Panc1 (cell line): Measurements from ENCODE around the gene SIGLEC8. TPM values are rescaled to one million over a fixed set of nuclear protein-coding genes. Genes with fewer than 3 reads are reported as not detected.

Experiments
- ATAC-seq: fragments of 200-7000 bp; cut with Tn5 transposase; 2 replicates; pipeline ENCODE4 v1.9.1; 2020; ENCODE audit warnings: mild to moderate bottlenecking, moderate library complexity
- BruUV-seq: library from RNA; stranded (reverse); fragments of 400-500 nt; replicated peaks from 2 replicates; lab custom pipeline; 2021; lab: Mats Ljungman, UMichigan
- CTCF ChIA-PET: fragments of 300-600 bp; sonication (Branson Sonifier 250); formaldehyde crosslinking; loops from one replicate; lab custom pipeline; 2022; ENCODE audit warnings: antibody characterized with exemption; lab: Charles Lee
- POLR2A ChIA-PET: fragments of 300-600 bp; sonication (Branson Sonifier 250); formaldehyde crosslinking; loops from one replicate; lab custom pipeline; 2022; ENCODE audit warnings: antibody characterized with exemption; lab: Charles Lee
- DNase-seq: peaks from one replicate; pipeline ENCODE4 v3.0.0-alpha.2; 2010; ENCODE audit warnings: low read depth, low spot score
- H3K27ac ChIP-seq: 2 replicates; pipeline ENCODE4 v1.5.1; 2011; ENCODE audit warnings: mild to moderate bottlenecking, low read length, inconsistent platforms
- H3K27me3 ChIP-seq: fragments of 200-500 bp; sonication (Bioruptor generic); 2 replicates; pipeline ENCODE4 v1.6.0; 2014; ENCODE audit warnings: low read length, inconsistent platforms; ENCODE audit not compliant: control insufficient read depth, insufficient read depth
- H3K36me3 ChIP-seq: fragments of 200-500 bp; sonication (Bioruptor generic); 2 replicates; pipeline ENCODE4 v1.5.1; 2014; ENCODE audit warnings: inconsistent platforms, mild to moderate bottlenecking, low read length, moderate library complexity; ENCODE audit not compliant: control insufficient read depth, insufficient read depth
- H3K4me1 ChIP-seq: 2 replicates; pipeline ENCODE4 v1.5.1; 2011; ENCODE audit warnings: inconsistent platforms, mild to moderate bottlenecking, low read length, moderate library complexity; ENCODE audit not compliant: control insufficient read depth, insufficient read depth
- H3K4me3 ChIP-seq, 2 experiments: 2 replicates each; pipeline ENCODE4 v1.5.1; 2011 to 2012; ENCODE audit warnings: low read depth in 2 of 2, low read length in 2 of 2, mild to moderate bottlenecking in 2 of 2, inconsistent platforms in 1 of 2, moderate library complexity in 1 of 2
- H3K9me3 ChIP-seq: fragments of 200-500 bp; sonication (Bioruptor generic); 2 replicates; pipeline ENCODE4 v1.5.1; 2014; ENCODE audit warnings: low read depth, mild to moderate bottlenecking, inconsistent platforms, low read length, moderate library complexity; ENCODE audit not compliant: control insufficient read depth, insufficient read depth
- POLR2AphosphoS5 ChIP-seq: IDR thresholded peaks from 2 replicates; pipeline ENCODE4 v1.6.1; 2012; ENCODE audit warnings: mild to moderate bottlenecking, low read depth, low read length, moderate library complexity
- SIN3A ChIP-seq: IDR thresholded peaks from 2 replicates; pipeline ENCODE4 v1.6.1; 2012; ENCODE audit warnings: low read depth, mild to moderate bottlenecking, low read length, moderate library complexity, borderline replicate concordance; ENCODE audit not compliant: insufficient read depth
- TCF7L2 ChIP-seq: IDR thresholded peaks from 2 replicates; pipeline ENCODE4 v1.6.1; 2011; ENCODE audit warnings: mild to moderate bottlenecking, low read depth, low read length, inconsistent platforms
- in situ Hi-C: cut with HindIII; loops from 2 replicates; pipeline ENCODE4 v1.10.0; 2016; ENCODE audit warnings: low sequenced_read_pairs, low pct_unique_long_range_greater_than_20kb
- intact Hi-C: fragments of 100-400 bp; cut with micrococcal nuclease; formaldehyde crosslinking; loops from one replicate; pipeline ENCODE4 v1.10.0; 2022; ENCODE audit not compliant: unreplicated experiment
- total RNA-seq: library from RNA; stranded (reverse); gene quantifications from one replicate; pipeline ENCODE4 v1.2.1, GENCODE V29; 2021; ENCODE audit not compliant: unreplicated experiment
- TF ChIP-seq, protein P1 (sequence below): fragments of 450-650 bp; IDR thresholded peaks from 2 replicates; pipeline ENCODE4 v1.5.1; 2017; ENCODE audit warnings: mild to moderate bottlenecking
- TF ChIP-seq, protein P2 (sequence below), 2 experiments: IDR thresholded peaks; 2 replicates each; pipeline ENCODE4 v1.6.1; 2011 to 2012; ENCODE audit warnings: low read depth in 2 of 2, control low read depth in 1 of 2, low read length in 1 of 2, mild to moderate bottlenecking in 1 of 2, moderate library complexity in 1 of 2; ENCODE audit not compliant: insufficient read depth in 1 of 2

The SIGLEC8 gene
- total RNA-seq, 1 experiment from 2014 or later = not detected

DNA sequence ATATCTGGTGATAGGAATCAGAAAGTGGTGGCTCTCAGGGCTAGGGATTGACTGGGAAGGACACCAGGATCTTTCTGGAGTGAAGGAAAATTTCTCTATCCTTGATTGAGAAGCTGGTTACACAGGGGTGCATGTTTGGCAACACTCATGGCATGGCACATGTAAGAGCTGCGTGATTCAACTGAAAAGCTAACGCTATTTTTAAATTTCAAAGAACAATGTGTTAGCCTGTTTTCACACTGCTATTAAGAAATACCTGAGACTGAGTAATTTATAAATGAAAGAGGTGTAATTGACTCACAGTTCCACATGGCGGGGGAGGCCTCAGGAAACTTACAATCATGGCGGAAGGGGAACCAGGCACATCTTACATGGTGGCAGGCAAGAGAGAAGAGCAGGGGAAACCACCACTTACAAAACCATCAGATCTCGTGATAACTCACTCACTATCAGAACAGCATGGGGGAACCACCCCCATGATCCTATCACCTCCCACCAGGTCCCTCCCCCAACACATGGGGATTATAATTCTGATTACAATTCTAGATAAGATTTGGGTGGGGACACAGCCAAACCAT, 7.4 kb downstream of the SIGLEC8 start:
- ChIA-PET POLR2A (no interaction called here), CTCF (no interaction called here)
- in situ Hi-C loops = no loop called here
- Histone ChIP-seq H3K27ac (no peak overlapping the region), H3K36me3 (no peaks in the 10 kb centered on the region), H3K4me1 (no peaks in the 10 kb centered on the region), H3K9me3 (no peaks in the 10 kb centered on the region), H3K27me3 (no peaks in the 10 kb centered on the region; the same call in 1 of the 2 replicates), H3K4me3 (no peak overlapping the region)
- intact Hi-C loops = no loop called here
- BruUV-seq = no TSS peak
- DNase-seq (no peak), ATAC-seq (no peak)
- TF ChIP-seq, protein P1, sequence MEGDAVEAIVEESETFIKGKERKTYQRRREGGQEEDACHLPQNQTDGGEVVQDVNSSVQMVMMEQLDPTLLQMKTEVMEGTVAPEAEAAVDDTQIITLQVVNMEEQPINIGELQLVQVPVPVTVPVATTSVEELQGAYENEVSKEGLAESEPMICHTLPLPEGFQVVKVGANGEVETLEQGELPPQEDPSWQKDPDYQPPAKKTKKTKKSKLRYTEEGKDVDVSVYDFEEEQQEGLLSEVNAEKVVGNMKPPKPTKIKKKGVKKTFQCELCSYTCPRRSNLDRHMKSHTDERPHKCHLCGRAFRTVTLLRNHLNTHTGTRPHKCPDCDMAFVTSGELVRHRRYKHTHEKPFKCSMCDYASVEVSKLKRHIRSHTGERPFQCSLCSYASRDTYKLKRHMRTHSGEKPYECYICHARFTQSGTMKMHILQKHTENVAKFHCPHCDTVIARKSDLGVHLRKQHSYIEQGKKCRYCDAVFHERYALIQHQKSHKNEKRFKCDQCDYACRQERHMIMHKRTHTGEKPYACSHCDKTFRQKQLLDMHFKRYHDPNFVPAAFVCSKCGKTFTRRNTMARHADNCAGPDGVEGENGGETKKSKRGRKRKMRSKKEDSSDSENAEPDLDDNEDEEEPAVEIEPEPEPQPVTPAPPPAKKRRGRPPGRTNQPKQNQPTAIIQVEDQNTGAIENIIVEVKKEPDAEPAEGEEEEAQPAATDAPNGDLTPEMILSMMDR = no peak
- TF ChIP-seq, protein P2, sequence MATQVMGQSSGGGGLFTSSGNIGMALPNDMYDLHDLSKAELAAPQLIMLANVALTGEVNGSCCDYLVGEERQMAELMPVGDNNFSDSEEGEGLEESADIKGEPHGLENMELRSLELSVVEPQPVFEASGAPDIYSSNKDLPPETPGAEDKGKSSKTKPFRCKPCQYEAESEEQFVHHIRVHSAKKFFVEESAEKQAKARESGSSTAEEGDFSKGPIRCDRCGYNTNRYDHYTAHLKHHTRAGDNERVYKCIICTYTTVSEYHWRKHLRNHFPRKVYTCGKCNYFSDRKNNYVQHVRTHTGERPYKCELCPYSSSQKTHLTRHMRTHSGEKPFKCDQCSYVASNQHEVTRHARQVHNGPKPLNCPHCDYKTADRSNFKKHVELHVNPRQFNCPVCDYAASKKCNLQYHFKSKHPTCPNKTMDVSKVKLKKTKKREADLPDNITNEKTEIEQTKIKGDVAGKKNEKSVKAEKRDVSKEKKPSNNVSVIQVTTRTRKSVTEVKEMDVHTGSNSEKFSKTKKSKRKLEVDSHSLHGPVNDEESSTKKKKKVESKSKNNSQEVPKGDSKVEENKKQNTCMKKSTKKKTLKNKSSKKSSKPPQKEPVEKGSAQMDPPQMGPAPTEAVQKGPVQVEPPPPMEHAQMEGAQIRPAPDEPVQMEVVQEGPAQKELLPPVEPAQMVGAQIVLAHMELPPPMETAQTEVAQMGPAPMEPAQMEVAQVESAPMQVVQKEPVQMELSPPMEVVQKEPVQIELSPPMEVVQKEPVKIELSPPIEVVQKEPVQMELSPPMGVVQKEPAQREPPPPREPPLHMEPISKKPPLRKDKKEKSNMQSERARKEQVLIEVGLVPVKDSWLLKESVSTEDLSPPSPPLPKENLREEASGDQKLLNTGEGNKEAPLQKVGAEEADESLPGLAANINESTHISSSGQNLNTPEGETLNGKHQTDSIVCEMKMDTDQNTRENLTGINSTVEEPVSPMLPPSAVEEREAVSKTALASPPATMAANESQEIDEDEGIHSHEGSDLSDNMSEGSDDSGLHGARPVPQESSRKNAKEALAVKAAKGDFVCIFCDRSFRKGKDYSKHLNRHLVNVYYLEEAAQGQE (IDR thresholded peaks at IDR 0.05; ENCODE audit: insufficient read depth in 1 of 2, low read depth in 2 of 2, low read length in 1 of 2) = no peak
- TF ChIP-seq TCF7L2 = no peak
- no peak for TF ChIP-seq SIN3A
- TF ChIP-seq POLR2AphosphoS5 = no peak

DNA sequence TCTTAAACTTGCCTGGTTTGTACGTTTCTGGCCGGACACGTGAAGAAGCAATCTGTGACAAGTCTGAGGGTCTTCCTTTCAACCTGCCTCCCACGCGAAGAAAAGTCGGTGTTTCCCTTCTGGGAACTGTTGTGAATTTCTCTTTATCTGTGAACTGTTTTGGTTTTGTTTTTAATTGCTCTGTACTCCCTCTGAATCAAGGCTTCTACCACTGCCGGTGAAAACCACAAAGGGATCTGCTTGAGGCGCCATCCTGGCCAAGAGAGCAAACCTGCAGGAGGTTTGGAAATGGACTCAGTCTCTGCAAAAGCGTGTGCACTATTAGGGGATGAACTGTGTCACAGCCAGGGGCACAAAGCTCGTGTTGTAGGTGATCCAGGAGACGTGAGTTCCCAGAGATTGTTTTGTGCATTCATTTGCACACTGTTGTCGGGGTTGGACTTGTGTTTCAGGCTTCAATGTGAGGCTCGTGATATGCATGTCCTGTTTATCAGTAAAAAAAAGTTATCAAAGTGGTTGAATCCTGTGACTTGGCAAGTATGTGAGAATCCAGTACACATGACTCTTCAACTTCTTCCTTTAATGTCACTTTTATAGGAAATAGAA, 9.7 kb downstream of the SIGLEC8 start:
- Histone ChIP-seq H3K36me3 (no peaks in the 10 kb centered on the region), H3K4me1 (no peaks in the 10 kb centered on the region), H3K9me3 (no peaks in the 10 kb centered on the region), H3K27me3 (peaks cover 3% of the 10 kb centered on the region), H3K4me3 (no peak overlapping the region), H3K27ac (no peak overlapping the region)
- ChIA-PET CTCF (no interaction called here), POLR2A (no interaction called here)
- intact Hi-C loops (no loop called here), in situ Hi-C loops (no loop called here)
- no TSS peak for BruUV-seq
- DNase-seq (no peak), ATAC-seq (no peak)
- TF ChIP-seq, protein P2 (IDR thresholded peaks at IDR 0.05; ENCODE audit: insufficient read depth in 1 of 2, low read depth in 2 of 2, low read length in 1 of 2) = no peak
- TF ChIP-seq TCF7L2 (no peak), POLR2AphosphoS5 (no peak), SIN3A (no peak)
- TF ChIP-seq, protein P1 = no peak
